GM12873 (cell line): ENCODE measurements around the gene METTL9.

ENCODE experiments used
- CTCF ChIP-seq: IDR thresholded peaks from 2 replicates; pipeline ENCODE4 v1.5.1; 2012; ENCODE audit warnings: low read depth, mild to moderate bottlenecking, moderate library complexity, low read length, control low read depth; ENCODE audit not compliant: insufficient read depth; ENCODE audit errors: missing control alignments

Gene METTL9

GRCh38 chr16:21667575-21667974, 68.2 kb downstream of the METTL9 start:
- TF ChIP-seq CTCF, result no peak

GRCh38 chr16:21673469-21673868, 74.1 kb downstream of the METTL9 start:
- no peak for TF ChIP-seq CTCF

GRCh38 chr16:21683184-21683583, 83.8 kb downstream of the METTL9 start:
- no peak for TF ChIP-seq CTCF

- peak; percentile 82 for TF ChIP-seq CTCF
Measured at GRCh38 chr16:21684199-21684598, 84.8 kb downstream of the METTL9 start.

- TF ChIP-seq CTCF, result no peak
Measured at GRCh38 chr16:21685034-21685455, 85.7 kb downstream of the METTL9 start.

- TF ChIP-seq CTCF, result no peak
Measured at GRCh38 chr16:21689107-21689506, 89.7 kb downstream of the METTL9 start.

- TF ChIP-seq CTCF, result no peak
Measured at GRCh38 chr16:21694609-21695008, 95.2 kb downstream of the METTL9 start.

GRCh38 chr16:21697032-21697431, 97.7 kb downstream of the METTL9 start:
- TF ChIP-seq CTCF, result no peak
